ENCODE data around the gene HTT. TPM values are rescaled to one million over a fixed set of nuclear protein-coding genes. Genes with fewer than 3 reads are reported as not detected.

Gene HTT
- total RNA-seq, 1 donor, result 44.5 TPM

GRCh38 chr4:3179126-3179706 is 104.7 kb downstream of the HTT start:
- no peak overlapping the region for H3K27ac ChIP-seq (ENCODE audit: low read depth, low read length)
- no peaks in the 10 kb centered on the region for H4K20me1 ChIP-seq (ENCODE audit: insufficient read depth, low read length)
- H3K4me3 ChIP-seq (ENCODE audit: insufficient read depth, low read length), result no peak overlapping the region
- no peak overlapping the region for H3K4me2 ChIP-seq (ENCODE audit: insufficient read depth, low read length)
- DNase-seq (ENCODE audit: insufficient read length, low spot score, missing footprints), result no peak
- H2AFZ ChIP-seq (ENCODE audit: low read length), result no peak overlapping the region
- H3K27me3 ChIP-seq (ENCODE audit: insufficient read depth, low read length), result no peaks in the 10 kb centered on the region
- H3K9me3 ChIP-seq (ENCODE audit: low read depth, low read length), result no peaks in the 10 kb centered on the region
- TF ChIP-seq CTCF (IDR thresholded peaks at IDR 0.05; ENCODE audit: extremely low read depth, low read depth, low read length), result no peak
- H3K36me3 ChIP-seq (ENCODE audit: insufficient read depth, low read length), result peaks cover 59% of the 10 kb centered on the region
- H3K4me1 ChIP-seq (ENCODE audit: insufficient read depth, low read length), result no peaks in the 10 kb centered on the region
- no peaks in the 10 kb centered on the region for H3K79me2 ChIP-seq (ENCODE audit: insufficient read depth, low read length)

GRCh38 chr4:3183008-3183407 is 108.5 kb downstream of the HTT start:
- Histone ChIP-seq H3K27ac (ENCODE audit: low read depth, low read length) (no peak overlapping the region), H3K36me3 (ENCODE audit: insufficient read depth, low read length) (peaks cover 47% of the 10 kb centered on the region), H3K4me1 (ENCODE audit: insufficient read depth, low read length) (no peaks in the 10 kb centered on the region), H4K20me1 (ENCODE audit: insufficient read depth, low read length) (peaks cover 3% of the 10 kb centered on the region), H3K9me3 (ENCODE audit: low read depth, low read length) (no peaks in the 10 kb centered on the region), H3K4me3 (ENCODE audit: insufficient read depth, low read length) (no peak overlapping the region), H3K27me3 (ENCODE audit: insufficient read depth, low read length) (no peaks in the 10 kb centered on the region), H3K79me2 (ENCODE audit: insufficient read depth, low read length) (no peaks in the 10 kb centered on the region), H2AFZ (ENCODE audit: low read length) (no peak overlapping the region), H3K4me2 (ENCODE audit: insufficient read depth, low read length) (no peak overlapping the region)
- TF ChIP-seq CTCF (IDR thresholded peaks at IDR 0.05; ENCODE audit: extremely low read depth, low read depth, low read length), result no peak
- DNase-seq (ENCODE audit: insufficient read length, low spot score, missing footprints), result no peak

GRCh38 chr4:3184725-3185124 is 110.2 kb downstream of the HTT start:
- Histone ChIP-seq H3K27me3 (ENCODE audit: insufficient read depth, low read length) (no peaks in the 10 kb centered on the region), H4K20me1 (ENCODE audit: insufficient read depth, low read length) (peaks cover 3% of the 10 kb centered on the region), H3K36me3 (ENCODE audit: insufficient read depth, low read length) (peaks cover 58% of the 10 kb centered on the region), H3K9me3 (ENCODE audit: low read depth, low read length) (no peaks in the 10 kb centered on the region), H3K79me2 (ENCODE audit: insufficient read depth, low read length) (no peaks in the 10 kb centered on the region), H3K4me2 (ENCODE audit: insufficient read depth, low read length) (no peak overlapping the region), H3K4me3 (ENCODE audit: insufficient read depth, low read length) (no peak overlapping the region), H3K27ac (ENCODE audit: low read depth, low read length) (no peak overlapping the region), H2AFZ (ENCODE audit: low read length) (no peak overlapping the region), H3K4me1 (ENCODE audit: insufficient read depth, low read length) (no peaks in the 10 kb centered on the region)
- TF ChIP-seq CTCF (IDR thresholded peaks at IDR 0.05; ENCODE audit: extremely low read depth, low read depth, low read length), result no peak
- peak; percentile 18 for DNase-seq (ENCODE audit: insufficient read length, low spot score, missing footprints)

- H3K9me3 ChIP-seq (ENCODE audit: low read depth, low read length), result no peaks in the 10 kb centered on the region
- no peaks in the 10 kb centered on the region for H3K4me1 ChIP-seq (ENCODE audit: insufficient read depth, low read length)
- no peak overlapping the region for H3K4me2 ChIP-seq (ENCODE audit: insufficient read depth, low read length)
- no peak for TF ChIP-seq CTCF (IDR thresholded peaks at IDR 0.05; ENCODE audit: extremely low read depth, low read depth, low read length)
- DNase-seq (ENCODE audit: insufficient read length, low spot score, missing footprints), result no peak
- H3K36me3 ChIP-seq (ENCODE audit: insufficient read depth, low read length), result peaks cover 60% of the 10 kb centered on the region
- no peak overlapping the region for H2AFZ ChIP-seq (ENCODE audit: low read length)
- no peak overlapping the region for H3K27ac ChIP-seq (ENCODE audit: low read depth, low read length)
- no peak overlapping the region for H3K4me3 ChIP-seq (ENCODE audit: insufficient read depth, low read length)
- no peaks in the 10 kb centered on the region for H3K27me3 ChIP-seq (ENCODE audit: insufficient read depth, low read length)
- H3K79me2 ChIP-seq (ENCODE audit: insufficient read depth, low read length), result no peaks in the 10 kb centered on the region
- H4K20me1 ChIP-seq (ENCODE audit: insufficient read depth, low read length), result peaks cover 3% of the 10 kb centered on the region
These were observed 112.1 kb downstream of the HTT start for GRCh38 chr4:3186609-3187008.
